SIG-M5 treated with dmso at 0.1 percent for 504 hours (cell line): ENCODE results near the gene HEMGN.
A peak's percentile ranks its signal among the peaks of the same experiment; 100 is the strongest.

Source experiments
- DNase-seq: peaks from one replicate; lab custom pipeline; 2025; ENCODE audit not compliant: unreplicated experiment; lab: John Stamatoyannopoulos, UW

The HEMGN gene

GRCh38 chr9:97900738-97901565 lies 37.0 kb downstream of the HEMGN start:
- peak; percentile 40 for DNase-seq

- no peak for DNase-seq
Measured at GRCh38 chr9:97900103-97900737, 37.8 kb downstream of the HEMGN start.

GRCh38 chr9:97895695-97896332 lies 42.2 kb downstream of the HEMGN start:
- peak; percentile 58 for DNase-seq

- DNase-seq = no peak
Measured at GRCh38 chr9:97895211-97895610, 42.8 kb downstream of the HEMGN start.

- no peak for DNase-seq
Measured at GRCh38 chr9:97892421-97892820, 45.6 kb downstream of the HEMGN start.

GRCh38 chr9:97891736-97892135 lies 46.2 kb downstream of the HEMGN start:
- DNase-seq = no peak

- DNase-seq = peak; percentile 36
Measured at GRCh38 chr9:97889941-97890887, 47.8 kb downstream of the HEMGN start.

GRCh38 chr9:97880336-97880735 lies 57.6 kb downstream of the HEMGN start:
- DNase-seq = no peak
